Measurements from ENCODE around the gene RNF126. TPM values are rescaled to one million over a fixed set of nuclear protein-coding genes. Genes with fewer than 3 reads are reported as not detected.
A peak's percentile ranks its signal among the peaks of the same experiment; 100 is the strongest.
"Not testable (repeated sequence)": the region's sequence is repeated elsewhere in the genome, so short reads cannot be mapped to it uniquely, and the experiment has no call there.

RNF126 gene
- total RNA-seq, 1 donor from 2014 or later: 27.8 TPM

DNA sequence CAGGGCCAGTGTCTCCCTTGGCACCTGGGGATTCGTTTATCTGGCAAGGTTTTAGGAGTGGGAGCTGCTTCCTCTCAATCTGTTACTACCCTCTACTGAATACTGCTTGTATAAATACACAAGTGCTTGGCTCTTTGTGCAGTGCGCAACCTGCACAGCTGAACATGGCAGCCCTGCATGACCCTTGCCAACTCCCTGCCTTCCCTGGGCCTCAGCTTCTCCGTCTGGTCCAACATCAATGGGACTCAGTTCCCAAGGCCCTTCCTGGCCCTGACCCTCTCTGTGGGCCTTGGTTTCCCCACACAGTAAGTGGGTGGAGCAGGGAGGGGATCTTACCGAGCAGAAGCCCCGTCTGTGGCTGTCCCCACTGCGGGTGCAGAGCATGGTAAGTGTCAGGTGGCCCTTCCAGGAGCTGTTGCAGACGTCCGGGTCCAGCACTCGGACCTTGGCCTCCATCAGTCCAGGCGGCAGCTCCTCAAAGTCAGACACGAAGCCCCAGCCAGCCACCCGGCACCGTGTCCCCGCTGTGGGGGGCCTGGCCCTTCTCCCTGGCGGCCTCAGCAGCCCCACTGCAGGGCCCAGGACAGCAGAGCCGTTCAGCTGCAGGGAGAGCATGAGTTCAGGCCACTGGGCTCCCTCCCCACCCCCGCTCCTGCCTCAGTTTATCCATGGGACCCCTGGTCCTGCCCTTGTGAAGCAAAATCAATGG, 23.7 kb upstream of the RNF126 start:
- no peak for DNase-seq (ENCODE audit: low read depth in 2 of 2)

DNA sequence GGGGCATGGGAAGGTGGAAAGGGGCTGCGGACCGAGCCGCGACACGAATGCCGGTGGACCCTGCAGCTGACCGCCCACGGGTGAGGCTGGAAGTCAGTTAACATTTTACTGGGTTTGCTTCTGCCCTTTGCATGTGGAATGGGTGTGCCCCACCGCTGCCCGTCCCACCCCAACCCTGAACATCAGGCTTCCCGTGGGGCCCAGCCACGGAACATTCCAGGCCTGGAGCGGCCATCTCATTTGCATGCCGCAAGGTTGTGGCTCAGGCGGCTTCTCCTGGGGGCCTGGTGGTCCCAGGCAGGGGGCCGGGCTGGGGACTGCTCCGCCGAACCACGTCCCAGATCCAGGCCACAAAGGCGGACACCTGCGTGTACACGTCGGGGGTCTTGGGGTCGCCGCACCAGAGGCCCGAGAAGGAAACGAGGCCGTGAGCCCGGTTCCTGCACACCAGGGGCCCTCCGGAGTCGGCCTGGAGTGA, 22.5 kb upstream of the RNF126 start:
- no peak for DNase-seq (ENCODE audit: low read depth in 2 of 2)

DNA sequence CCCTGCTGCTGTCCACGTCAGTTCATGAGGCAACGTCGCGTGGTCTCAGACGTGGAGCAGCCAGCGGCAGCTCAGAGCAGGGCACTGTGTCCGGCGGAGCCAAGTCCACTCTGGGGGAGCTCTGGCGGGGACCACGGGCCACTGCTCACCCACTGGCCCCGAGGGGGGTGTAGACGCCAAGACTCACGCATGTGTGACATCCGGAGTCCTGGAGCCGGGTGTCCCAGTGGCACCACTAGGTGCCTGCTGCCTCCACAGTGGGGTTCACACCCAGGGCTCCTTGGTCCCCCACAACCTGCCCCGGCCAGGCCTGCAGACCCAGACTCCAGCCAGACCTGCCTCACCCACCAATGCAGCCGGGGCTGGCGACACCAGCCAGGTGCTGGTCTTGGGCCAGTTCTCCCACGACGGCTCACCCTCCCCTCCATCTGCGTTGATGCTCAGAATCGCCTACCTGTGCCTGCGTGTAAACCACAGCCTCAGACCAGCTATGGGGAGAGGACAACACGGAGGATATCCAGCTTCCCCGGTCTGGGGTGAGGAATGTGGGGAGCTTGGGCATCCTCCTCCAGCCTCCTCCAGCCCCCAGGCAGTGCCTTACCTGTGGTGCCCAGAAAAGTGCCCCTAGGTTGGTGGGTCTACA, 19.8 kb upstream of the RNF126 start:
- DNase-seq (ENCODE audit: low read depth in 2 of 2): no peak

DNA sequence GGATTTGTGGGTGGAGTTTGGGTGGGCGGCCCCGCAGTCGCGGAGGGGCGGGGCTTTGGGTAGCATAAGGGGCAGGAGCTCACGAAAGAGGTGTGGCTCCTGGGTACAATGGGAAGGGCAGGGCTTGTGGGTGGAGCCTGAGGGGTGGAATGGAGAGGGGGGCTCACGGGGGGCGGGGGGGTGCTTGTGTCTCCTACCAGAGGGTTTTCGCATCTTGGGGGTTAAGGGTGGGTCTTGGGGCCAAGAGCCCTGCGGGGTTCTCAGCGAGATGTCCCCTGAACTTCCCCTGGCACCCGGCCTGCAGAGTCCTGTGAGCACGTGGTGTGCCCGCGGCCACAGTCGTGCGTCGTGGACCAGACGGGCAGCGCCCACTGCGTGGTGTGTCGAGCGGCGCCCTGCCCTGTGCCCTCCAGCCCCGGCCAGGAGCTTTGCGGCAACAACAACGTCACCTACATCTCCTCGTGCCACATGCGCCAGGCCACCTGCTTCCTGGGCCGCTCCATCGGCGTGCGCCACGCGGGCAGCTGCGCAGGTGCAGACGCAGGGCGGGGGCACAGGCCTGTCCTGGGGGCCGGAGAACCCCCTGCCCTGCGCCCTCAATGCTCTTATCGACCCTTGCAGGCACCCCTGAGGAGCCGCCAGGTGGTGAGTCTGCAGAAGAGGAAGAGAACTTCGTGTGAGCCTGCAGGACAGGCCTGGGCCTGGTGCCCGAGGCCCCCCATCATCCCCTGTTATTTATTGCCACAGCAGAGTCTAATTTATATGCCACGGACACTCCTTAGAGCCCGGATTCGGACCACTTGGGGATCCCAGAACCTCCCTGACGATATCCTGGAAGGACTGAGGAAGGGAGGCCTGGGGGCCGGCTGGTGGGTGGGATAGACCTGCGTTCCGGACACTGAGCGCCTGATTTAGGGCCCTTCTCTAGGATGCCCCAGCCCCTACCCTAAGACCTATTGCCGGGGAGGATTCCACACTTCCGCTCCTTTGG, 18.3 kb upstream of the RNF126 start:
- peak; percentile 97 to 98 for DNase-seq (ENCODE audit: low read depth in 2 of 2)

DNA sequence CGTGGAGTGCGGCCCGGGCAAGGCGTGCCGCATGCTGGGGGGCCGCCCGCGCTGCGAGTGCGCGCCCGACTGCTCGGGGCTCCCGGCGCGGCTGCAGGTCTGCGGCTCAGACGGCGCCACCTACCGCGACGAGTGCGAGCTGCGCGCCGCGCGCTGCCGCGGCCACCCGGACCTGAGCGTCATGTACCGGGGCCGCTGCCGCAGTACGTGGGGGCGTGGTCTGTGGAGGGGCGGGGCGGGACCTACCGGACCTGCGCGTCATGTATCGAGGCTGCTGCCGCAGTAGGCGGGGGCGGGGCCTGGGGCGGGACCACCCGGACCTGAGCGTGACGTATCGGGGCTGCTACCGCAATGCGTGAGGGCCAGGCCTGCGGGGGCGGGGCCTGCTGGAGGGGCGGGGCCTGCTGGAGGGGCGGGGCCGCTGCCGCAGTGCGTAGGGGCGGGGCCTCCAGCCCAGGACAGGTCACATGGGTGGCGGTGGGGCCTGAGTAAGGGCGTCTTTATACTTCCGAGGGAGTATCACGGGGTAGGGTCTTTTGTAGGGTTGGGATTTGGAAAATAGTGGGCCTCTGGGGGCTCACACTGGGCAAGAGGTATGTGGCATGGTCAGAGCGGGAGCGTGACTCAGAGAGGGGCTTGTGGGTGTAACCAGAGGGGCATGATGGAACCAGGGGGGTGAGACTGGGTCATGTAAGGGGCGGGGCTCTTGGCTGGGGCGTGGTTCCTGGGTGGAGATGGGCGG, 17.4 kb upstream of the RNF126 start:
- peak; percentile 99 to 100 for DNase-seq (ENCODE audit: low read depth in 2 of 2)

DNA sequence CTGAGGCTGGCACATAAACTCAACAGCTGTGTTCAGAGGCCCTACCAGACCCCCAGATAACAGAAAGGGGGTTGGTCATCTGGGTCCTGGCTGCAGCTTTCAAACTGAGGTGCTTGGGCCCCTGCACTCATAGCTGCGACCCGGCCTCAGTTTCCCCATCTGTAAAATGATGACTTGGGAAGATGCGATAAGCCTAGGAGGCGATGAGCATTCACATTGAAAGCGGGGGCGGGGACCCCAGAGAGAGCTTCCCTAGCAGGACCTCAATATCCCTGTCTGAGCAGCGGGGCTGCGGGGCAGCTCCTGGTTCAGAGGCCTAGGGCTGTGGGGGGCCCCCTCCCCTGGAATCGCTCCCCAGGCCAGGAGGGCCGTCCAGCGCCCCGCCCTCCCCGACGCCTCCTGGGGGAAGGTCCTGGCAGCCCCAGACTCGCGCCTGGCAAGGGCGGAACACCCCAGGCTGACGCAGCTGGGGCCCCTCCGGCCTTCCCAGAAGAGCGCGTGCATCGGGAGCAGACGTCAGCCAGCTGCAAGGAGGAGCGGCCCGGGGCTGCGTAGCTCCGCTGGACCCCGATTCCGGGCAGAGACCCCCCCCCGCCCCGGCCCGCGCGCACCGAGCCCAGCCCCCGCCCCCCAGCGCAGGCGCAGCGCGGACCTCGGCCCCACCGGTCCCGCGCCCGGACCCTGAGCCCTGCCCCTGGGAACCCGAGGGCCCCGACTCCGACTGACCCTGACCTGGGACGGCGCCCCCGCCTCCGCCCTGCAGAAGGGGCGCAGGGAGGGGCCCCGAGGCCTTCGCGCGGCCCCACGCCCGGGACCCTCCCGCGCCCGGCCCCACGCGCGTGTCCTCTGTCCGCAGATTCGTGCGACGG, 16.6 kb upstream of the RNF126 start:
- peak; percentile 45 to 66 for DNase-seq (ENCODE audit: low read depth in 2 of 2)

DNA sequence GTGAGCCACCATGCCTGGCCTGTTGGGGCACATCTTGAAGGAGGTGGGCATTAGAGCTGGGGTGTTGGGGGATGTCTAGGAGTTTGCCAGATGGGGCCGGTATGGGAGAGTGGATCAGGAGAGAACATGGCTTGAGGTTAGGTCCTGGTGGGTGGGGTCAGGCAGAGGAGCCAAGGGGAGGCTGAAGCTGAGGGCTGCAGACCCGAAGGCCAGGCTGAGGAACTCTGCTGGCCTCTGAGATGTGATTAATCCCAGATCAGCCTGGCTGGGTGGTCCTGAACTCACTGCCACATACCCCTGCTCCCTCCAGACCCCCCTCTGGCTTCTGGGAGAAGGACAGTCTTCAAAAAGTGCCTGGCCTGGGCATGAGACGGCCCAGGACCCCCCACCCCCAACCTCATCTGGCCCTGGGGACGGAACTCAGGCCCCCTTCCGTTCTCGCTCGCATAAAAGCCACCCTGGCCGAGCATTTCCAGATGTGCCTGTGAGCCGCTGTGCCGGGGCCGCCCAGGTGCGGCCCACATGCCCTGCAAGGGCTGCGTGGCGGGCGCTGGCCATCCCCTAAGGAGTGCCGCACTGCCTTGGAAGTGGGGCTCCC, 15.9 kb upstream of the RNF126 start:
- DNase-seq (ENCODE audit: low read depth in 2 of 2): no peak

DNA sequence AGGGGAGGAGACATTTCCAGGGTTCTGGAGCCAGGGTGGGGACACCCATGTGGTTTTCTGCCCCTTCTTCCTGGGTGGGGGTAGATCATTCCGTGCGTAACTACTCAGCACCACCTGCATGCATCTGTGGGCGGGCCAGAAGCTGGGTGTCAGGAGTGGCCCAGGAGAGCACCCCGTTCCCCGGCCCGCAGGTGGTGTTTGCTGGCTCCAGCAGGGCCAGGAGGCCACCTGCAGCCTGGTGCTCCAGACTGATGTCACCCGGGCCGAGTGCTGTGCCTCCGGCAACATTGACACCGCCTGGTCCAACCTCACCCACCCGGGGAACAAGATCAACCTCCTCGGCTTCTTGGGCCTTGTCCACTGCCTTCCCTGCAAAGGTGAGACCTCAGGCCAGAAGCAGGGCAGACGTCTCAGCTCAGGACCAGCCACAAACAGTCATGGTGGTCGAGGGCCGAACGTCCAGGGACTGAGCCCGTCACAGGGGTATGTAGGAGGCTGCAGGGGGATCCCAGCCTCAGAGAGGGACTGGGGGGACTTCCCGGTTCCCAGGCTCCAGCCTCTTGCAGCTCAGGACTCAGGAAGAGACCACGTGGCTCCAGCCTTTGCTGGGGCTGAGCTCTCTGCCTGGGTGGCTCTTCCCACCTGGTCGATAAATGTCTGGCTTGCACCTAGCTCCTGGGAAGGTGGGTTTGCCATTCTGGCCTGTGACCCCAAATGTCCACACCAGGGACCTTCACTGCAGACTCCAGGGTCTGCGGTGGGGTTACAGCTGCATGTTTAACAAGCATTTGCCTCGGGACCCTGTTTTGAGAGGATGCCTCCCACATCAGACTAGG, 14.8 kb upstream of the RNF126 start:
- no peak for DNase-seq (ENCODE audit: low read depth in 2 of 2)

DNA sequence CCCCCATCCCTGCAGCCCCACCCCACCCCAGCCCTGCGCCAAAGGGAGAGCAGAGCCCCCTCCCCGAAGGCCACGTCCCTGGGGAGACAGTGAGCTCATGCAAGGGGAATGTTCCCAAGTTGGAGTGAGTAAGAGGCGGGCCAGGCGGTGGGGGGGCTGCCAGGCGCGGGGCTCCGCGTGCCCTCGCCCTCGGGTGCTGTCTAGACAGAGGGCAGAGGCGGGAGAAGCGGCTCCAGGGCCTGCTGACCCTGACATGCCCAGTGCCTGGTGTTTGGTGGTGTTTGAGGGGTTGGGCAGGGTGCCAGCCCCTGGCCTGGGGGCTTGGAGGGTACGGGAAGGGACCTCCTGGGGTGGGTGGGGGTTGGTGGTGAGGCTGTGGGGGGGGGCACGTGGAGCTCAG, 14.2 kb upstream of the RNF126 start:
- DNase-seq (ENCODE audit: low read depth in 2 of 2): peak; percentile 31 to 69

DNA sequence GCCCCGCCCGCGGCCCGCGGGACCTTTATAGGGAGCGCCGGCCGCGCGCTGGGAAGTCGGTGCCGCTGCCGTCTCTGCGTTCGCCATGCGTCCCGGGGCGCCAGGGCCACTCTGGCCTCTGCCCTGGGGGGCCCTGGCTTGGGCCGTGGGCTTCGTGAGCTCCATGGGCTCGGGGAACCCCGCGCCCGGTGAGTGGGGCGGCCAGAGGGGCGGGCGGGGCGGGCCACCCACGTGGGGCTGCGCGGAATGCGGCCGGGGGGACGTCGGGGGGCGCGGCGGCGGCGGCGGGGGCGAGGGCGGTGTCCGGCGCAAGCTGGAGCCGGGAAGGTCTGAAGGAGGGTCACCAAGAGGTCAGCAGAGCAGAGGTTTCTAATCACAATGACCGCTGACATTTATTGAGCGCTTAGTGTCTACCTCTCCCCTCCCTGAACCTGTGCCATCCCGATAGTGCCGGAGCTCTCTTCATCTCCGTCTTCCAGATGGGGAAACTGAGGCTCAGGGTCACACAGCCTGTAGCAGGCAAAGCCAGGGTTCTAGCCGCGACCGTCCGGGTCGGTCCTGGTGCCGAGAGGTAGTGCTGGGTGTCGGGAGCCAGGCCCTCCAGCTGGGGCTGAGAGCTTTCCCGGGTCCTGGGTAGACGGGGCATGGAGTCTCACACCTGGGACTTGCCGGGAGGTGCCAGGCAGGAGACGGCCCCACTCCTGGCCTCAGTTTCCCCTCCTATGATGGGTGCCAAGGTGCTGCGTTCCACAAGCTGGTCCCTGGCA, 13.5 kb upstream of the RNF126 start, which contains the start of gene FSTL3:
Gene FSTL3 (plus strand): TSS at position 54 of the 767 bp plus-strand sequence. CDS start 32 bp downstream, at position 86.
- DNase-seq (ENCODE audit: low read depth in 2 of 2): no peak

DNA sequence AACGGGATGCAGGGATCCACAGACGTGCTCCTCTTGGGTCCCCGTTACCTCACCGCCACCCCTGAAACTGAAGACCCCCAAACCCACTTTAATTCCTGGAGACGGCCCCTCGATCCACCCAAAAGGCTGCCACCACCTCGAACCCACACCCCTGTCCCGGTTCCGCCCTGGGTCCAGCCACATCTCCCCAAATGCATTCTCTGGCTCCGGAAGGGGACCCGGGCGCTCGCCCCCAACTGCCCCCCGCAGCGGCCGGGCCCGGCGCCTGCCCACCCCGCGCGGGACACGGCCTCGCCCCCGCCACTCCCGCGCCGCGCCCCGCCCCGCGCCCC, 13.0 kb upstream of the RNF126 start:
- no peak for DNase-seq (ENCODE audit: low read depth in 2 of 2)

DNA sequence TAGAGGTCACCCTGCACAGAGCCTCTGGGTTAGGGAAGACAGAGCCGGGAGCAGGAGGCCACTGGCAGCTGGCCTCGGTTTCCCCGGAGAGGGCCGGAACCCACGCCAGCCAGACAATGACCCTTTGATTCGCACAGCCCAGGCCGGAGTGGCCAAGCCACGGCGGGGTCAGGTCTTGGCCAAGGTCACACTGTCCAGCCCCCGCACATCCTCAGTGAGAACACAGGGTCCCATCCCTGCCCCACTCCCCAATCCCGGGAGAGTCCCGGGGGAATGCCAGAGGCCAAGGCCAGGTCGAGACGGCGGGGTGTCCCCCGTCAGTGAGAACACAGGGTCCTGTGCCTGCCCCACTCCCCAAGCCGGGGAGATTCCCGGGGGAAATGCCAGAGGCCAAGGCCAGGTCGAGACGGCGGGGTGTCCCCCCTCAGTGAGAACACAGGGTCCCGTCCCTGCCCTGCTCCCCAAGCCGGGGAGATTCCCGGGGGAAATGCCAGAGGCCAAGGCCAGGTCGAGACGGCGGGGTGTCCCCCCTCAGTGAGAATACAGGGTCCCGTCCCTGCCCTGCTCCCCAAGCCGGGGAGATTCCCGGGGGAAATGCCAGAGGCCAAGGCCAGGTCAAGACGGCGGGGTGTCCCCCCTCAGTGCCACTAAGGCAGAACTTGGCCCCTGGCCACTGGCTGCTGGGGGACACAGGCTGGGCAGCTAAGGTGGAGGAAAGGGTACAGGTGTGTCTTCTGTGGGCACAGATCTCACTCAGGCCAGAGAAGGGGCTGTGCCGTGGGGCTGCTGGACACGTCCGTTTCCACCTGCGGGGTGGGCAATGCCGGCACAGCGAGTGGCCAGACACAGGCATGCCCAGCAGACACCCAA, 11.5 kb upstream of the RNF126 start:
- no peak for DNase-seq (ENCODE audit: low read depth in 2 of 2)

DNA sequence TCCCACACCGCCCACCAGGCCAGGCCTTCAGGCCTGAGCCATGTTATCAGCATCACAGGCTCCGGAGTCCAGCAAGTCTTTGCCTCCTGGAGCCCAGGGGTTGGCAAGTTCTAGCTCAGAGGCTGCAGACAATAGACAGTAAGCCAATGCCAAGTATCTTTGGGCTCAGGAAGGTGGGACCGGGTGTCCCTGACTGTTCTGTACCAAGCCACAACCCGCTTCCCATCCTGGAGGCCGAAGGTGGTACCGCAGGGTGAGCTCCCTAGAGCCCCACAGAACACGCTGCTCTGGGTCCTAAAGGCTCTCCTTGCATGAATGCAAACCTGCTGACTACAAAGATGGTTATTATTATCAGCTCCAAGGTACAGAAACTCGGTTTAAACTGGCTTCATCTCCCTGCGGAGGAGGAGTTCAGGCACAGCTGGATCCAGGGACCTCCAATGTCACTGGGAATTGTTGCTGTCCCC, 7.6 kb upstream of the RNF126 start:
- DNase-seq (ENCODE audit: low read depth in 2 of 2): no peak

DNA sequence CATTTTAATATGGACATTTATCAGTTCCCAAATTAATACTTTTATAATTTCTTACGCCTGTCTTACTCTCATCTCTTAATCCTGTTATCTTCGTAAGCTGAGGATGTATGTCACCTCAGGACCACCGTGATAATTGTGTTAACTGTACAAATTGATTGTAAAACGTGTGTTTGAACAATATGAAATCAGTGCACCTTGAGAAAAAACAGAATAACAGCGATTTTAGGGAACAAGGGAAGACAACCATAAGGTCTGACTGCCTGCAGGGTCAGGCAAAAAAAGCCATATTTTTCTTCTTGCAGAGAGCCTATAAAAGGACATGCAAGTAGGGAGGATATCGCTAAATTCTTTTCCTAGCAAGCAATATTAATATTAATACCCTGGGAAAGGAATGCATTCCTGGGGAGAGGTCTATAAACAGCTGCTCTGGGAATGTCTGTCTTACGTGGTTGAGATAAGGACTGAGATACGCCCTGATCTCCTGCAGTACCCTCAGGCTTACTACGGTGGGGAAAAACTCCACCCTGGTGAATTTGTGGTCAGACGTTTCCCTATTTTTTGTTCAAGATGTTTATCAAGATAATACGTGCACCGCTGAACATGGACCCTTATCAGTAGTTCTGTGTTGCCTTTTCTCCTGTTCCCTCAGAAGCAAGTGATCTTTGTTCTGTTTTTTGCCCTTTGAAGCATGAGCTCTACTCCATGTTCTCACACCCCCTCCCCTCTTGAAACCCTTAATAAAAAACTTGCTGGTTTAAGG, 5.8 kb upstream of the RNF126 start:
- DNase-seq (ENCODE audit: low read depth in 2 of 2): not testable (repeated sequence)

DNA sequence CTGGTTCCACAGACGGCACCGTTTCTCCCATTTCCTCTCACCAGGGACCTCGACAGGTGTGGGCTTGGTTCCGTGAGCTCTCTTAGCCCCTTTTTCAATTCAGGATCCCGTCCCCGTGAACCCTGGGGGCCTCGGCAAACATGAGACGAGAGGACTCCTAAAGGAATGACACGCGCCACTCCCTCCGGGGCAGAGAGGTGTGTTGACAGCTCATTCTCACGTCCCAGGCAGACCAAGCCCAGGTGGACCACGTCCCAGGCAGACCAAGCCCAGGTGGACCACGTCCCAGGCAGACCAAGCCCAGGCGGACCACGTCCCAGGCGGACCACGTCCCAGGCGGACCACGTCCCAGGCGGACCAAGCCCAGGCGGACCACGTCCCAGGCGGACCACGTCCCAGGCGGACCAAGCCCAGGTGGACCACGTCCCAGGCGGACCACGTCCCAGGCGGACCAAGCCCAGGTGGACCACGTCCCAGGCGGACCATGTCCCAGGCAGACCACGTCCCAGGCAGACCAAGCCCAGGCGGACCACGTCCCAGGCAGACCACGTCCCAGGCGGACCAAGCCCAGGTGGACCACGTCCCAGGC, 4.1 kb upstream of the RNF126 start:
- not testable (repeated sequence) for DNase-seq (ENCODE audit: low read depth in 2 of 2)

DNA sequence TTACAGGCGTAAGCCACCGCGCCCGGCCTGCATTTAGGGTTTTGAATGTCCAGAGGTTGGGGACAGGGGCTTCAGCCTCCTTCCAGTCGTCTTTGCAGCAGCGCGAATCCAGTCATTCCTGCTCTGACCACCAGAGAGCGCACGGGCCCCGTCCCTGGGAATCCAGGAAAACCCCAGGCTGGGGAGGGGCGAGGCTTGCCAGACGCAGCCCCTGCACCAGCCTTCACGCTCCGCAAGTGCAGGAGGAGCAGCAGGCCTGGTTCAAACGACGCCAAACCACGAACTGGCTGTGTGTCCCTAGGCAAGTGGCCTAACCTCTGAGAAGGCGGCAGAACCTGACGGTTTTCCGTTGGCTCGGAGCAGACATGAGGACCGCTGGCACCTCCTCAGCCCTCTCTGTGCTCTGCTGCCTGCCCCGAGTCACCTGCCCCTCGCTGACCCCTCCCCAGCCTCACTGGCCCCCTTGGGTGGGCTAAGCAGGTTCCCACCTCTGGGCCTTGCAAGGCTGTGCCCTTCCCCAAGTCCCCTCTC, 2.0 kb upstream of the RNF126 start:
- peak; percentile 73 to 84 for DNase-seq (ENCODE audit: low read depth in 2 of 2)

Data from lung microvascular endothelial cell (primary cell).